ENCODE measurements around the gene CNGA2.

DNA sequence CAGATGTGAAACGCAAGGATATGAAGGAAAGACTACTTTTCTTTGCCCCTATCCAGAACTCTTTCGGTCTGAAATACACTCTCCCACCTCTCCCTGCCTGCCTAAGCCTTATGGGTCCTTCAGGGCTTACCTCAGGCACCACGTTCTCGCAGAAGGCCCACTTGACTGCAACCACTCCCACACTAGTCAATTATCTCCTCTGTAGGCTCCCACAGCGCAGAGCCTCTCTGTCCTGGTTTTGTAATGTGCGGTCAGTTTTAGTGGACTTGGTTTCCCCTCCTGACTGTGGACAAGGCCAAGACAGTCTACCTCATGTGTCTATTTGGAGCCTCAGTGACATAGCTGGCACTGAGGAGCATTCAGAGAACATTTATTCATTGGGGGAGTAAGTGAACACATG is 11.1 kb downstream of the CNGA2 start:
- TF ChIP-seq POLR2A (IDR thresholded peaks at IDR 0.05) = no peak
- TF ChIP-seq EP300 (IDR thresholded peaks at IDR 0.05) = no peak
- TF ChIP-seq POLR2AphosphoS5 (IDR thresholded peaks at IDR 0.05) = no peak
